ENCODE data around the gene LHFPL3. TPM values are rescaled to one million over a fixed set of nuclear protein-coding genes. Genes with fewer than 3 reads are reported as not detected.

The LHFPL3 gene
- polyA plus RNA-seq, 2 of the 4 experiments (the other 2 are of a cell fraction), result not detected

DNA sequence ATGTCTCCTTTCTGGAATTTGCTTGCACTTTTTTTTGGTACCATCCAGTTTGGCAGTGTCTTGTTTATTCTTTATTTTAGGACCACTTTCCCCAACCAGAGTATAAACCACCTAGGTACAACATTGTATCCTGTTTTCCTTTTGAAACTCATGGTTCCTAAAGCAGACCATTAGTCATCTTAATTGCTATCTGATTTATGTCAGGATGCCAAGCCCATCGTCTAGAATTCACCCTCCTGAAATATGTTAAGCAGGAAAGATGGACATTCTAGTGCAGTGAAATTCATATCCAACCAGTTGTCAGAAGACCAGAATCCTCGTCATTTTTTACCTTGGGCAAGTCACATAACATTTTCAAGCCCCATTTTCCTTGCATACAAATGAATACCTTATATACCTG is 462.0 kb downstream of the LHFPL3 start:
- H3K27ac ChIP-seq, result no peak overlapping the region
- TF ChIP-seq MAFK (IDR thresholded peaks at IDR 0.05; ENCODE audit: partially characterized antibody), result no peak
- TF ChIP-seq EHMT2 (IDR thresholded peaks at IDR 0.05; ENCODE audit: low read depth), result no peak
- no peak for TF ChIP-seq NFE2L2 (conservative IDR thresholded peaks at IDR 0.05; ENCODE audit: low read length)
- TF ChIP-seq, protein P1, sequence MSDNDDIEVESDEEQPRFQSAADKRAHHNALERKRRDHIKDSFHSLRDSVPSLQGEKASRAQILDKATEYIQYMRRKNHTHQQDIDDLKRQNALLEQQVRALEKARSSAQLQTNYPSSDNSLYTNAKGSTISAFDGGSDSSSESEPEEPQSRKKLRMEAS (IDR thresholded peaks at IDR 0.05), result no peak
- no peak for TF ChIP-seq GATA3 (IDR thresholded peaks at IDR 0.05; ENCODE audit: borderline replicate concordance)
- TF ChIP-seq SMC3 (IDR thresholded peaks at IDR 0.05), result no peak
- TF ChIP-seq, protein P2, sequence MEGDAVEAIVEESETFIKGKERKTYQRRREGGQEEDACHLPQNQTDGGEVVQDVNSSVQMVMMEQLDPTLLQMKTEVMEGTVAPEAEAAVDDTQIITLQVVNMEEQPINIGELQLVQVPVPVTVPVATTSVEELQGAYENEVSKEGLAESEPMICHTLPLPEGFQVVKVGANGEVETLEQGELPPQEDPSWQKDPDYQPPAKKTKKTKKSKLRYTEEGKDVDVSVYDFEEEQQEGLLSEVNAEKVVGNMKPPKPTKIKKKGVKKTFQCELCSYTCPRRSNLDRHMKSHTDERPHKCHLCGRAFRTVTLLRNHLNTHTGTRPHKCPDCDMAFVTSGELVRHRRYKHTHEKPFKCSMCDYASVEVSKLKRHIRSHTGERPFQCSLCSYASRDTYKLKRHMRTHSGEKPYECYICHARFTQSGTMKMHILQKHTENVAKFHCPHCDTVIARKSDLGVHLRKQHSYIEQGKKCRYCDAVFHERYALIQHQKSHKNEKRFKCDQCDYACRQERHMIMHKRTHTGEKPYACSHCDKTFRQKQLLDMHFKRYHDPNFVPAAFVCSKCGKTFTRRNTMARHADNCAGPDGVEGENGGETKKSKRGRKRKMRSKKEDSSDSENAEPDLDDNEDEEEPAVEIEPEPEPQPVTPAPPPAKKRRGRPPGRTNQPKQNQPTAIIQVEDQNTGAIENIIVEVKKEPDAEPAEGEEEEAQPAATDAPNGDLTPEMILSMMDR (IDR thresholded peaks at IDR 0.05), result no peak
- no peak for TF ChIP-seq CEBPB (IDR thresholded peaks at IDR 0.05)
- no peak for TF ChIP-seq RNF2 (IDR thresholded peaks at IDR 0.05; ENCODE audit: borderline replicate concordance, low read depth)
- TF ChIP-seq FOXS1 (CRISPR knock-in tag; IDR thresholded peaks at IDR 0.05), result no peak
- no peak for TF ChIP-seq PHF8 (IDR thresholded peaks at IDR 0.05; ENCODE audit: borderline replicate concordance, low read depth)
- no peak for TF ChIP-seq EP300 (IDR thresholded peaks at IDR 0.05)
- TF ChIP-seq KDM5A (IDR thresholded peaks at IDR 0.05), result no peak
- no peak for TF ChIP-seq TP53 (CRISPR knock-in tag; IDR thresholded peaks at IDR 0.05)
- TF ChIP-seq POLR2A (IDR thresholded peaks at IDR 0.05; ENCODE audit: low read length), result no peak
- no peak for TF ChIP-seq ZC3H11A (IDR thresholded peaks at IDR 0.05)
- TF ChIP-seq, protein P3, sequence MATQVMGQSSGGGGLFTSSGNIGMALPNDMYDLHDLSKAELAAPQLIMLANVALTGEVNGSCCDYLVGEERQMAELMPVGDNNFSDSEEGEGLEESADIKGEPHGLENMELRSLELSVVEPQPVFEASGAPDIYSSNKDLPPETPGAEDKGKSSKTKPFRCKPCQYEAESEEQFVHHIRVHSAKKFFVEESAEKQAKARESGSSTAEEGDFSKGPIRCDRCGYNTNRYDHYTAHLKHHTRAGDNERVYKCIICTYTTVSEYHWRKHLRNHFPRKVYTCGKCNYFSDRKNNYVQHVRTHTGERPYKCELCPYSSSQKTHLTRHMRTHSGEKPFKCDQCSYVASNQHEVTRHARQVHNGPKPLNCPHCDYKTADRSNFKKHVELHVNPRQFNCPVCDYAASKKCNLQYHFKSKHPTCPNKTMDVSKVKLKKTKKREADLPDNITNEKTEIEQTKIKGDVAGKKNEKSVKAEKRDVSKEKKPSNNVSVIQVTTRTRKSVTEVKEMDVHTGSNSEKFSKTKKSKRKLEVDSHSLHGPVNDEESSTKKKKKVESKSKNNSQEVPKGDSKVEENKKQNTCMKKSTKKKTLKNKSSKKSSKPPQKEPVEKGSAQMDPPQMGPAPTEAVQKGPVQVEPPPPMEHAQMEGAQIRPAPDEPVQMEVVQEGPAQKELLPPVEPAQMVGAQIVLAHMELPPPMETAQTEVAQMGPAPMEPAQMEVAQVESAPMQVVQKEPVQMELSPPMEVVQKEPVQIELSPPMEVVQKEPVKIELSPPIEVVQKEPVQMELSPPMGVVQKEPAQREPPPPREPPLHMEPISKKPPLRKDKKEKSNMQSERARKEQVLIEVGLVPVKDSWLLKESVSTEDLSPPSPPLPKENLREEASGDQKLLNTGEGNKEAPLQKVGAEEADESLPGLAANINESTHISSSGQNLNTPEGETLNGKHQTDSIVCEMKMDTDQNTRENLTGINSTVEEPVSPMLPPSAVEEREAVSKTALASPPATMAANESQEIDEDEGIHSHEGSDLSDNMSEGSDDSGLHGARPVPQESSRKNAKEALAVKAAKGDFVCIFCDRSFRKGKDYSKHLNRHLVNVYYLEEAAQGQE (IDR thresholded peaks at IDR 0.05), result no peak
- no peak for TF ChIP-seq EHF (CRISPR knock-in tag; IDR thresholded peaks at IDR 0.05)

DNA sequence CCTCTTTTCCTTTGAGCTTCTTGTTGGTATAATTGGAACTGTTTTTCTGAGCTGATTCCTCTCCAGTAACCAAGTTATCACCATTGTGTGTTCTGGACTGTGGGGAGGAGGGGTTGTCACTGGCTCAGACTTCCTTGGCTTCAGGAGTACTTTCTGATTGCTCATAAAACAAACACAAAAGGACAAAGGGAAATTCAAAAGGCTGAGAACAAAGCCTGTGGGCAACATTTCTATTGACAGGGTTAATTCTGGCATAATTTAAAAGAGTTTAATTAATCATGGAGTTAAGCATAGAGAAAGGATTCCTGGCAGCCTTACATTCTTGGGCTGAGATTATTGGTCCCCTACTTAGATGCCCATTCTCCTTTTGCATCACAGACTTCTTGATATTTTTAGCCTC is 462.7 kb downstream of the LHFPL3 start:
- H3K9me3 ChIP-seq, result no peaks in the 10 kb centered on the region
- POLR2A ChIA-PET, result no interaction called here
- TF ChIP-seq KDM1A (IDR thresholded peaks at IDR 0.05; ENCODE audit: low read depth) (no peak), HEYL (CRISPR knock-in tag; IDR thresholded peaks at IDR 0.05) (no peak), SREBF2 (IDR thresholded peaks at IDR 0.05) (no peak), KDM5A (IDR thresholded peaks at IDR 0.05) (no peak), HDAC2 (IDR thresholded peaks at IDR 0.05) (no peak), ZFP36 (IDR thresholded peaks at IDR 0.05; ENCODE audit: borderline replicate concordance, partially characterized antibody) (no peak), JUN (IDR thresholded peaks at IDR 0.05) (no peak), MYC (IDR thresholded peaks at IDR 0.05; ENCODE audit: borderline replicate concordance, low read length) (no peak)
- TF ChIP-seq, protein P4, sequence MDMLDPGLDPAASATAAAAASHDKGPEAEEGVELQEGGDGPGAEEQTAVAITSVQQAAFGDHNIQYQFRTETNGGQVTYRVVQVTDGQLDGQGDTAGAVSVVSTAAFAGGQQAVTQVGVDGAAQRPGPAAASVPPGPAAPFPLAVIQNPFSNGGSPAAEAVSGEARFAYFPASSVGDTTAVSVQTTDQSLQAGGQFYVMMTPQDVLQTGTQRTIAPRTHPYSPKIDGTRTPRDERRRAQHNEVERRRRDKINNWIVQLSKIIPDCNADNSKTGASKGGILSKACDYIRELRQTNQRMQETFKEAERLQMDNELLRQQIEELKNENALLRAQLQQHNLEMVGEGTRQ (IDR thresholded peaks at IDR 0.05), result no peak
- TF ChIP-seq, protein P5, sequence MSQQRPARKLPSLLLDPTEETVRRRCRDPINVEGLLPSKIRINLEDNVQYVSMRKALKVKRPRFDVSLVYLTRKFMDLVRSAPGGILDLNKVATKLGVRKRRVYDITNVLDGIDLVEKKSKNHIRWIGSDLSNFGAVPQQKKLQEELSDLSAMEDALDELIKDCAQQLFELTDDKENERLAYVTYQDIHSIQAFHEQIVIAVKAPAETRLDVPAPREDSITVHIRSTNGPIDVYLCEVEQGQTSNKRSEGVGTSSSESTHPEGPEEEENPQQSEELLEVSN (IDR thresholded peaks at IDR 0.05; ENCODE audit: borderline replicate concordance, low read depth), result no peak
- CTCF ChIA-PET, result interaction anchor here (2.3 kb wide), 1 partner anchor 57 kb away, joined by 7 read pairs; no protein-coding TSS in a partner anchor
- no peak overlapping the region; the same call in 2 of the 3 replicates for H3K4me2 ChIP-seq
- ATAC-seq, result peak in 1 of 2 experiments; percentile 41; a peak in 1 of 6 replicates
- H3K4me1 ChIP-seq, result no peaks in the 10 kb centered on the region; the same call in 2 of the 3 replicates
- H3K27ac ChIP-seq, result no peak overlapping the region
- DNase-seq (ENCODE audit: low read depth in 1 of 2, low spot score in 1 of 2), result peak in 1 of 2 experiments; percentile 16
- no peak for FAIRE-seq
- H3K4me3 ChIP-seq, result no peak overlapping the region

More for the DNA sequence above, 462.0 kb downstream of the LHFPL3 start:
- WGBS (ENCODE audit: missing lambda C conversion rate), result 2% methylated on average over 2 of the region's 2 CpGs
- no peak for ATAC-seq
- no peaks in the 10 kb centered on the region for H3K9me3 ChIP-seq
- DNase-seq (ENCODE audit: low read depth in 1 of 2, low spot score in 1 of 2), result no peak
- H3K4me2 ChIP-seq, result no peak overlapping the region
- H3K4me1 ChIP-seq, result no peaks in the 10 kb centered on the region; the same call in 2 of the 3 replicates
- FAIRE-seq, result no peak
- ChIA-PET POLR2A (no interaction called here), CTCF (no interaction called here)
- no peak overlapping the region for H3K4me3 ChIP-seq
